Measurements from ENCODE around the gene RHEB. TPM values are rescaled to one million over a fixed set of nuclear protein-coding genes. Genes with fewer than 3 reads are reported as not detected.

Gene RHEB
- total RNA-seq, 1 experiment from 2014 or later: 114 TPM

DNA sequence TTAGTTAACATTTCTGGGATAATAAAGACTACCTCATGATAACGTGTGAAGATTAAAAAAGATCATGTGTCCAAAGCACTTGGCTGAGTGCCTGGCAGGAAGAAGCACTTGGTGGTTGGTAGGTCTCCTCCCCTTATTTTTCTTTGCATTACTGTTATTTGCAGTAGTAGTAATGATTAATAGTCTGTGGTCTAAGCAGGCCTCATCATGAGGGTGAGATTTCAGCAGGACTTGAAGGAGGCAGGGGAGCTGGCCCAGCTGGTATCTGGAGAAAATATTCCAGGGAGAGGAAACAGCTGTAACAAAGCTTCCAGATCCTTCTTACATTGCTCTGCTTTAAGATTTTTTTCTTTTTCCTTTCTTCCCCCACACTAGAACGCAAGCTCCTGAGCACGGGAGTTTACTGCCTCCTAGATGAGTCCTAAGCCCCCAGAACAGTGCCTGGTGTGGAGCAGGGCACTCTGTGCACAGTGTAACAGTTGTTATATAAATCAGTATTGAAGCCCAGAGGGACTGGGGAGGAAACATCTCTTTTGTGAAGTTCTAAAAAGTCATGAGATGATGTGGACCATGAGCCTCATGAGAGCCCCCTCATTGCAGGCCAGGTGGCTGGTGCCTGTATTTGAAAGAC is 31.1 kb upstream of the RHEB start:
- Histone ChIP-seq H2AFZ (ENCODE audit: low read length) (no peak overlapping the region), H2BK12ac (ENCODE audit: insufficient read length, low read depth, low read length) (no peak overlapping the region), H3K56ac (ENCODE audit: insufficient read length, low read depth, low read length) (no peak overlapping the region), H3K79me2 (ENCODE audit: insufficient read depth, low read length) (no peaks in the 10 kb centered on the region), H3K4ac (ENCODE audit: low read depth, low read length) (no peak overlapping the region), H4K91ac (ENCODE audit: insufficient read length, low read depth, low read length) (no peak overlapping the region), H3K9me3 (ENCODE audit: control insufficient read depth, low read depth, low read length) (no peaks in the 10 kb centered on the region), H4K5ac (ENCODE audit: insufficient read length, low read depth, low read length) (no peak overlapping the region), H3K79me1 (ENCODE audit: insufficient read depth, low read depth, low read length, poor library complexity, severe bottlenecking) (no peaks in the 10 kb centered on the region), H3T11ph (ENCODE audit: low read length) (no peak overlapping the region), H3K4me2 (ENCODE audit: insufficient read depth, insufficient read length, low read length) (no peak overlapping the region), H3K18ac (ENCODE audit: insufficient read length, low read depth, low read length) (no peak overlapping the region), H3K23ac (ENCODE audit: insufficient read length, low read depth, low read length) (no peak overlapping the region), H4K20me1 (ENCODE audit: control insufficient read depth, insufficient read depth, insufficient read length) (no peaks in the 10 kb centered on the region), H2AK5ac (ENCODE audit: insufficient read length, low read length) (no peak overlapping the region), H2BK120ac (ENCODE audit: low read depth, low read length, poor library complexity, severe bottlenecking) (no peak overlapping the region), H3K14ac (ENCODE audit: insufficient read depth, low read length) (no peak overlapping the region), H3K23me2 (ENCODE audit: insufficient read length, low read depth, low read length, poor library complexity, severe bottlenecking) (no peaks in the 10 kb centered on the region), H2BK20ac (ENCODE audit: low read depth, low read length, poor library complexity, severe bottlenecking) (no peak overlapping the region), H3K4me1 (ENCODE audit: insufficient read depth, low read length) (no peaks in the 10 kb centered on the region), H4K8ac (replicated peaks; ENCODE audit: insufficient read length, low read depth, low read length) (no peak overlapping the region), H3K27ac (ENCODE audit: insufficient read length, low read depth, low read length) (no peak overlapping the region), H2BK15ac (ENCODE audit: low read depth, low read length) (no peak overlapping the region), H3K27me3 (ENCODE audit: insufficient read depth, low read length) (no peaks in the 10 kb centered on the region), H3K9ac (ENCODE audit: extremely low read depth, insufficient read length, low read length) (no peak overlapping the region), H2BK5ac (ENCODE audit: insufficient read length, low read length) (no peak overlapping the region)
- DNase-seq: no peak
- Mint-ChIP-seq H3K27ac (no peak overlapping the region), H3K4me1 (peaks cover 9 to 24% of the 10 kb centered on the region in 2 experiments), H3K27me3 (ENCODE audit: low read depth) (peaks cover 4% of the 10 kb centered on the region; the same call in 1 of the 2 replicates), H3K36me3 (ENCODE audit: insufficient read depth in 1 of 3, low read depth in 3 of 3) (no peaks in the 10 kb centered on the region; a peak in 1 of 7 replicates), H3K9me3 (no peaks in the 10 kb centered on the region; a peak in 1 of 5 replicates), H3K4me3 (no peak overlapping the region)
- WGBS (ENCODE audit: extremely low coverage, insufficient read length, low lambda C conversion rate): no CpG with 5 or more reads among the region's 3 CpGs
- TF ChIP-seq, protein P1, sequence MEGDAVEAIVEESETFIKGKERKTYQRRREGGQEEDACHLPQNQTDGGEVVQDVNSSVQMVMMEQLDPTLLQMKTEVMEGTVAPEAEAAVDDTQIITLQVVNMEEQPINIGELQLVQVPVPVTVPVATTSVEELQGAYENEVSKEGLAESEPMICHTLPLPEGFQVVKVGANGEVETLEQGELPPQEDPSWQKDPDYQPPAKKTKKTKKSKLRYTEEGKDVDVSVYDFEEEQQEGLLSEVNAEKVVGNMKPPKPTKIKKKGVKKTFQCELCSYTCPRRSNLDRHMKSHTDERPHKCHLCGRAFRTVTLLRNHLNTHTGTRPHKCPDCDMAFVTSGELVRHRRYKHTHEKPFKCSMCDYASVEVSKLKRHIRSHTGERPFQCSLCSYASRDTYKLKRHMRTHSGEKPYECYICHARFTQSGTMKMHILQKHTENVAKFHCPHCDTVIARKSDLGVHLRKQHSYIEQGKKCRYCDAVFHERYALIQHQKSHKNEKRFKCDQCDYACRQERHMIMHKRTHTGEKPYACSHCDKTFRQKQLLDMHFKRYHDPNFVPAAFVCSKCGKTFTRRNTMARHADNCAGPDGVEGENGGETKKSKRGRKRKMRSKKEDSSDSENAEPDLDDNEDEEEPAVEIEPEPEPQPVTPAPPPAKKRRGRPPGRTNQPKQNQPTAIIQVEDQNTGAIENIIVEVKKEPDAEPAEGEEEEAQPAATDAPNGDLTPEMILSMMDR (conservative IDR thresholded peaks at IDR 0.05): no peak

All from H9 (cell line).